Chondrocyte (in vitro differentiated cells): ENCODE data around the gene GDF9. TPM values are rescaled to one million over a fixed set of nuclear protein-coding genes. Genes with fewer than 3 reads are reported as not detected.

Experiments used
- DNase-seq: peaks from one replicate; pipeline ENCODE4 v3.0.0; 2021; ENCODE audit warnings: mixed read lengths, low spot score
- H3K27ac Mint-ChIP-seq: one replicate; pipeline ENCODE4 v1.8.0; 2021; ENCODE audit warnings: mild to moderate bottlenecking, moderate library complexity, mixed read lengths; ENCODE audit not compliant: unreplicated experiment
- H3K27me3 Mint-ChIP-seq: 2 replicates; pipeline ENCODE4 v1.8.0; 2021; ENCODE audit warnings: low read depth, mixed read lengths
- H3K36me3 Mint-ChIP-seq: 2 replicates; pipeline ENCODE4 v1.8.0; 2021; ENCODE audit warnings: low read depth, mixed read lengths
- H3K4me1 Mint-ChIP-seq: 2 replicates; pipeline ENCODE4 v1.8.0; 2021; ENCODE audit warnings: low read depth, mild to moderate bottlenecking, mixed read lengths
- H3K4me3 Mint-ChIP-seq: one replicate; pipeline ENCODE4 v1.8.0; 2021; ENCODE audit warnings: mild to moderate bottlenecking, moderate library complexity, mixed read lengths; ENCODE audit not compliant: unreplicated experiment
- H3K9me3 Mint-ChIP-seq: 2 replicates; pipeline ENCODE4 v1.8.0; 2021; ENCODE audit warnings: low read depth, mixed read lengths
- long read RNA-seq: library from polyadenylated mRNA; stranded (forward); transcript quantifications from one replicate; pipeline ENCODE4 v2.0.0, GENCODE V29; 2021
- total RNA-seq: library from RNA; stranded (reverse); gene quantifications from 3 replicates; pipeline ENCODE4 v1.2.1, GENCODE V29; 2021
- TF ChIP-seq, protein P1 (sequence below): fragments of 200-600 bp; sonication (generic); IDR thresholded peaks from 2 replicates; pipeline ENCODE4 v1.5.0; 2021; ENCODE audit warnings: antibody characterized with exemption, mild to moderate bottlenecking, moderate library complexity

The GDF9 gene
- total RNA-seq = 0.29 to 0.38 TPM (median 0.30 TPM) in 3 replicates
- long read RNA-seq = 0 reads

DNA sequence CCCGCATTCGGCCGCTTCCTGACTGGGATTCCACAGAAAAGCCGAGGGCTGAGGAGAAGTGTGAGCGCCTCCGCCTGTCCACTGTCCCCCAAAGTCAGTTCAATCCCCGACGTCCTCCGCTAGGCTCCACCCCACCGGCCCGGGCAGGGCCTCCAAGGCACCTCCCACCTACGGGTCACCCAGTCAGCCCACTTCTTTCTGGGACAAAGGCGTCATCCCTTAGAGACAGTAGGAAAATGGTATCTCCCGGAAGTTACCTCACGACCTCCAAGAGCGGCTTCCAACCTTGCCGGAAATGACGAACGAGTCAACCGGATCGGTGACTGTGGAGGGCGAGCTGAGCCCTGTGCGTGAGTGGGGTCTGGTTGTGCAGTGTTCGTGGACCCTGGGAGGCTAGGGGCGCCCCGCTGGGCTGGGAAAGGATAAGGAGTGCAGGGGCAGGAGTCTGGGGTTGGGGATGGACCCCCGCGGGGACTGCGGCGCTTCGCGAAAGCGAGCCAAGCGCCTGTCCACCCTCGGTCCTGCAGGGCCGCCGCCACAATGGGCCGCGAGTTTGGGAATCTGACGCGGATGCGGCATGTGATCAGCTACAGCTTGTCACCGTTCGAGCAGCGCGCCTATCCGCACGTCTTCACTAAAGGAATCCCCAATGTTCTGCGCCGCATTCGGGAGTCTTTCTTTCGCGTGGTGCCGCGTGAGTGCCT is at the start of gene GDF9, which contains the start of gene UQCRQ:
GDF9 (minus strand) TSS at position 128 of the 704 bp plus-strand sequence. CDS start 1,936 bp downstream, outside the sequence.
UQCRQ (plus strand) TSS at position 301 of the 704 bp plus-strand sequence; CDS start at position 541, 240 bp downstream.
- H3K9me3 Mint-ChIP-seq = no peaks in the 10 kb centered on the region
- peak; percentile 96 for DNase-seq

GRCh38 chr5:132915681-132916080 is 49.4 kb upstream of the GDF9 start:
- Mint-ChIP-seq H3K9me3 (no peaks in the 10 kb centered on the region), H3K27me3 (no peaks in the 10 kb centered on the region), H3K27ac (no peak overlapping the region), H3K4me3 (no peak overlapping the region), H3K4me1 (peaks cover 9% of the 10 kb centered on the region), H3K36me3 (peaks cover 16% of the 10 kb centered on the region)
- TF ChIP-seq, protein P1, sequence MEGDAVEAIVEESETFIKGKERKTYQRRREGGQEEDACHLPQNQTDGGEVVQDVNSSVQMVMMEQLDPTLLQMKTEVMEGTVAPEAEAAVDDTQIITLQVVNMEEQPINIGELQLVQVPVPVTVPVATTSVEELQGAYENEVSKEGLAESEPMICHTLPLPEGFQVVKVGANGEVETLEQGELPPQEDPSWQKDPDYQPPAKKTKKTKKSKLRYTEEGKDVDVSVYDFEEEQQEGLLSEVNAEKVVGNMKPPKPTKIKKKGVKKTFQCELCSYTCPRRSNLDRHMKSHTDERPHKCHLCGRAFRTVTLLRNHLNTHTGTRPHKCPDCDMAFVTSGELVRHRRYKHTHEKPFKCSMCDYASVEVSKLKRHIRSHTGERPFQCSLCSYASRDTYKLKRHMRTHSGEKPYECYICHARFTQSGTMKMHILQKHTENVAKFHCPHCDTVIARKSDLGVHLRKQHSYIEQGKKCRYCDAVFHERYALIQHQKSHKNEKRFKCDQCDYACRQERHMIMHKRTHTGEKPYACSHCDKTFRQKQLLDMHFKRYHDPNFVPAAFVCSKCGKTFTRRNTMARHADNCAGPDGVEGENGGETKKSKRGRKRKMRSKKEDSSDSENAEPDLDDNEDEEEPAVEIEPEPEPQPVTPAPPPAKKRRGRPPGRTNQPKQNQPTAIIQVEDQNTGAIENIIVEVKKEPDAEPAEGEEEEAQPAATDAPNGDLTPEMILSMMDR = no peak
- DNase-seq = no peak

More for the DNA sequence above, at the start of gene GDF9, which contains the start of gene UQCRQ:
- Mint-ChIP-seq H3K36me3 (peaks cover 4% of the 10 kb centered on the region), H3K27ac (peak within 1 kb of the TSS; percentile 100), H3K27me3 (no peaks in the 10 kb centered on the region), H3K4me1 (peaks cover 25% of the 10 kb centered on the region), H3K4me3 (peak within 1 kb of the TSS; percentile 100)
- TF ChIP-seq, protein P1 = peak; percentile 61

DNA sequence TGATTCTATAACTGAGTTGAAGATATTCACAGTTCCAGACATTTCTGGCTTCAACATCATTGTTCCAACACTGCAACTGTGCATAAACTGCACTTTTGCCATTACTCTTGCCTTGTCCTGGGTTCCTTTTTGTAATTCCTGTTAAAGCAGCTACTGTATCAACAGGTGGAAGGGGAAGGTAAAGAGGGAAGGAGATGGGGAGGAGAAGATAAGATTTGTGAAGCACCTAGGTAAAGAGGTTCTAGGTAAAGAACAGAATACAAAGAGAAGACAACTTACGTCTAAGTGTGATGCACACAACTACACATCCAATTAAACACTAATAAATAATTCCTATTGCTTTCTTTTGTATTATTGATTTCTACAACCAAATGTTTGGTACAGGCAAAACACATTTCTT is 43.4 kb upstream of the GDF9 start:
- Mint-ChIP-seq H3K27me3 (no peaks in the 10 kb centered on the region), H3K27ac (no peak overlapping the region), H3K36me3 (peaks cover 20% of the 10 kb centered on the region), H3K4me3 (no peak overlapping the region), H3K9me3 (no peaks in the 10 kb centered on the region), H3K4me1 (peaks cover 14% of the 10 kb centered on the region)
- TF ChIP-seq, protein P1 = no peak
- DNase-seq = no peak

DNA sequence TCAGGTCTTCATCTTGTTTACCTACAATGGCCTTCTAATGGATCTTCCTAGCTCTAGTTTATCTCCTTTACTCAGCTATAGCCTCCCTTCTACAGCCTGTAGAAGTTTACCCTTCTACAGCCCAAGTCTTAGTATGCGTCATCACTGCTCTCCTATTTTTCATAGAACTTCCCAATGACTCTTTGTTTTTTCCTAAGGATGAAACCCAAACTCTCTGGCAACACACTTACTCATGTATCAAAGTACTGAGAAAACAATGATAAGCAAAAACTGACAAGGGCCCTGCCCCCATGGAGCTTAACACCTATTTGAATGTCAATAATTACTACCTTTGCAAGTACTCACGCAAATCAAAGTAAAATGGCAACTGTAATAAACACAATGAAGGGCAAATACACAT is 40.9 kb upstream of the GDF9 start:
- H3K4me3 Mint-ChIP-seq = no peak overlapping the region
- DNase-seq = no peak
- peaks cover 11% of the 10 kb centered on the region for H3K4me1 Mint-ChIP-seq
- no peaks in the 10 kb centered on the region for H3K9me3 Mint-ChIP-seq
- TF ChIP-seq, protein P1 = no peak
- peaks cover 20% of the 10 kb centered on the region for H3K36me3 Mint-ChIP-seq
- no peaks in the 10 kb centered on the region for H3K27me3 Mint-ChIP-seq
- no peak overlapping the region for H3K27ac Mint-ChIP-seq

DNA sequence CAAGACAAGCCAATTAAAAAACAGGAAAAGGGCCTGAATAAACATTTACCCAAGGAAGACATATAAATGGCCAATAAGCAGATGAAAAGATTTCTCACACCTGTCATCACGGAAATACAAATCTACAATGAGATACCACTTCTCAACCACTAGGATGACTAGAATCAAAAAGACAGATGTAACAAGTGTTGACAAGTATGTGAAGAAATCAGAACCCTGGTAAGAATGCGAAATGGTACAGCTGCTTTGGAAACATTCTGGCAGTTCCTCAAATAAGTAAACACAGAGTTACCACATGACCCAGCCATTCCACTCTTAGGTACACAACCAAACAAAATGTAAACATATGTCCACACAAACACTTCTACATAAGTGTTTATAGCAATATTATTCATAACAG is 39.7 kb upstream of the GDF9 start:
- H3K27me3 Mint-ChIP-seq = no peaks in the 10 kb centered on the region
- no peak for DNase-seq
- no peak overlapping the region for H3K4me3 Mint-ChIP-seq
- TF ChIP-seq, protein P1 = peak; percentile 27
- no peaks in the 10 kb centered on the region for H3K9me3 Mint-ChIP-seq
- peaks cover 15% of the 10 kb centered on the region for H3K36me3 Mint-ChIP-seq
- no peak overlapping the region for H3K27ac Mint-ChIP-seq
- H3K4me1 Mint-ChIP-seq = peaks cover 8% of the 10 kb centered on the region
